OCI-LY7 (cell line): ENCODE results near the gene RBM47.

Experiments
- CTCF ChIP-seq: fragments of 200-600 bp; sonication (generic); conservative IDR thresholded peaks from 2 replicates; pipeline ENCODE4 v1.5.1; 2014; ENCODE audit warnings: mild to moderate bottlenecking, antibody characterized with exemption, low read length, moderate library complexity, mixed read lengths
- EZH2phosphoT487 ChIP-seq: fragments of 200-600 bp; sonication (generic); IDR thresholded peaks from 2 replicates; pipeline ENCODE4 v1.6.1; 2018; ENCODE audit warnings: low read depth, borderline replicate concordance, mild to moderate bottlenecking, mixed run types, antibody characterized with exemption, low read length, moderate library complexity, mixed read lengths

- no peak for TF ChIP-seq CTCF
- TF ChIP-seq EZH2phosphoT487: no peak
Observed at GRCh38 chr4:40490481-40490880, 139.2 kb downstream of the RBM47 start.
